NB4 (cell line): ENCODE results near the gene LIN28A.

Experiments
- MAX ChIP-seq: IDR thresholded peaks from 2 replicates; pipeline ENCODE4 v1.6.1; 2011; ENCODE audit warnings: low read depth, low read length
- MYC ChIP-seq: IDR thresholded peaks from 2 replicates; pipeline ENCODE4 v1.6.1; 2011; ENCODE audit warnings: low read depth, low read length
- POLR2A ChIP-seq: IDR thresholded peaks from 2 replicates; pipeline ENCODE4 v1.6.1; 2011; ENCODE audit warnings: mild to moderate bottlenecking; ENCODE audit not compliant: insufficient read length; ENCODE audit errors: extremely low read depth
- TF ChIP-seq, protein P1 (sequence below): IDR thresholded peaks from one replicate; pipeline ENCODE4 v1.5.1; 2012; ENCODE audit warnings: low read depth, low read length

GRCh38 chr1:26404641-26405040 is 6.0 kb upstream of the LIN28A start:
- TF ChIP-seq POLR2A: no peak
- TF ChIP-seq, protein P1, sequence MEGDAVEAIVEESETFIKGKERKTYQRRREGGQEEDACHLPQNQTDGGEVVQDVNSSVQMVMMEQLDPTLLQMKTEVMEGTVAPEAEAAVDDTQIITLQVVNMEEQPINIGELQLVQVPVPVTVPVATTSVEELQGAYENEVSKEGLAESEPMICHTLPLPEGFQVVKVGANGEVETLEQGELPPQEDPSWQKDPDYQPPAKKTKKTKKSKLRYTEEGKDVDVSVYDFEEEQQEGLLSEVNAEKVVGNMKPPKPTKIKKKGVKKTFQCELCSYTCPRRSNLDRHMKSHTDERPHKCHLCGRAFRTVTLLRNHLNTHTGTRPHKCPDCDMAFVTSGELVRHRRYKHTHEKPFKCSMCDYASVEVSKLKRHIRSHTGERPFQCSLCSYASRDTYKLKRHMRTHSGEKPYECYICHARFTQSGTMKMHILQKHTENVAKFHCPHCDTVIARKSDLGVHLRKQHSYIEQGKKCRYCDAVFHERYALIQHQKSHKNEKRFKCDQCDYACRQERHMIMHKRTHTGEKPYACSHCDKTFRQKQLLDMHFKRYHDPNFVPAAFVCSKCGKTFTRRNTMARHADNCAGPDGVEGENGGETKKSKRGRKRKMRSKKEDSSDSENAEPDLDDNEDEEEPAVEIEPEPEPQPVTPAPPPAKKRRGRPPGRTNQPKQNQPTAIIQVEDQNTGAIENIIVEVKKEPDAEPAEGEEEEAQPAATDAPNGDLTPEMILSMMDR: no peak
- TF ChIP-seq MYC: no peak
- no peak for TF ChIP-seq MAX
